Measurements from ENCODE around the gene ZC3H6. TPM values are rescaled to one million over a fixed set of nuclear protein-coding genes. Genes with fewer than 3 reads are reported as not detected.

ZC3H6 gene
- total RNA-seq, 2 experiments from 2014 or later: 18.0 to 21.4 TPM

- H3K27me3 Mint-ChIP-seq: no peaks in the 10 kb centered on the region
- Histone ChIP-seq H3K4me1 (ENCODE audit: insufficient read depth, low read length) (no peaks in the 10 kb centered on the region), H3K27me3 (ENCODE audit: control insufficient read depth in 1 of 2, insufficient read depth in 2 of 2, low read length in 2 of 2) (no peaks in the 10 kb centered on the region), H3K36me3 (ENCODE audit: insufficient read depth, low read length) (no peaks in the 10 kb centered on the region), H3K27ac (ENCODE audit: low read depth in 1 of 2, low read length in 2 of 2) (no peak overlapping the region), H3K9me3 (ENCODE audit: control insufficient read depth in 1 of 2, insufficient read depth in 1 of 2, low read length in 2 of 2) (no peaks in the 10 kb centered on the region), H3K4me3 (ENCODE audit: low read length) (no peak overlapping the region)
- TF ChIP-seq CTCF (IDR thresholded peaks at IDR 0.05): no peak
- no peaks in the 10 kb centered on the region for H3K4me1 Mint-ChIP-seq (ENCODE audit: low read depth)
- no peak for ATAC-seq (ENCODE audit: poor library complexity)
- ChIA-PET POLR2A (no interaction called here), CTCF (no interaction called here)
- H3K27ac Mint-ChIP-seq: no peak overlapping the region
- H3K4me3 Mint-ChIP-seq: no peak overlapping the region
- H3K9me3 Mint-ChIP-seq: no peaks in the 10 kb centered on the region
- DNase-seq: no peak
- H3K36me3 Mint-ChIP-seq (ENCODE audit: low read depth): no peaks in the 10 kb centered on the region
- intact Hi-C loops (cut with DNase I, micrococcal nuclease): loop anchor here in 1 of 2 experiments (10.0 kb wide), 1 partner anchor 235 kb away; no protein-coding TSS in a partner anchor
These were observed 64.6 kb downstream of the ZC3H6 start for GRCh38 chr2:112339986-112340385.

GRCh38 chr2:112340475-112341267 lies 65.3 kb downstream of the ZC3H6 start:
- intact Hi-C loops (cut with DNase I, micrococcal nuclease): no loop called here
- Histone ChIP-seq H3K27ac (ENCODE audit: low read depth in 1 of 2, low read length in 2 of 2) (no peak overlapping the region), H3K4me1 (ENCODE audit: insufficient read depth, low read length) (no peaks in the 10 kb centered on the region), H3K36me3 (ENCODE audit: insufficient read depth, low read length) (no peaks in the 10 kb centered on the region), H3K9me3 (ENCODE audit: control insufficient read depth in 1 of 2, insufficient read depth in 1 of 2, low read length in 2 of 2) (no peaks in the 10 kb centered on the region), H3K4me3 (ENCODE audit: low read length) (no peak overlapping the region), H3K27me3 (ENCODE audit: control insufficient read depth in 1 of 2, insufficient read depth in 2 of 2, low read length in 2 of 2) (no peaks in the 10 kb centered on the region)
- no peak for TF ChIP-seq CTCF (IDR thresholded peaks at IDR 0.05)
- Mint-ChIP-seq H3K9me3 (no peaks in the 10 kb centered on the region), H3K4me3 (no peak overlapping the region), H3K36me3 (ENCODE audit: low read depth) (no peaks in the 10 kb centered on the region), H3K27me3 (no peaks in the 10 kb centered on the region), H3K4me1 (ENCODE audit: low read depth) (no peaks in the 10 kb centered on the region), H3K27ac (no peak overlapping the region)
- CTCF ChIA-PET: no interaction called here
- POLR2A ChIA-PET: no interaction called here
- DNase-seq (no peak), ATAC-seq (ENCODE audit: poor library complexity) (no peak)

GRCh38 chr2:112342067-112342550 lies 66.7 kb downstream of the ZC3H6 start:
- no peaks in the 10 kb centered on the region for H3K27me3 ChIP-seq (ENCODE audit: control insufficient read depth in 1 of 2, insufficient read depth in 2 of 2, low read length in 2 of 2)
- ChIA-PET POLR2A (no interaction called here), CTCF (no interaction called here)
- Mint-ChIP-seq H3K9me3 (no peaks in the 10 kb centered on the region), H3K27ac (no peak overlapping the region), H3K36me3 (ENCODE audit: low read depth) (no peaks in the 10 kb centered on the region), H3K4me3 (no peak overlapping the region), H3K27me3 (no peaks in the 10 kb centered on the region), H3K4me1 (ENCODE audit: low read depth) (no peaks in the 10 kb centered on the region)
- no peak for DNase-seq
- intact Hi-C loops (cut with DNase I, micrococcal nuclease): no loop called here
- TF ChIP-seq CTCF (IDR thresholded peaks at IDR 0.05): no peak
- no peak for ATAC-seq (ENCODE audit: poor library complexity)
- no peaks in the 10 kb centered on the region for H3K4me1 ChIP-seq (ENCODE audit: insufficient read depth, low read length)
- H3K36me3 ChIP-seq (ENCODE audit: insufficient read depth, low read length): no peaks in the 10 kb centered on the region
- no peaks in the 10 kb centered on the region for H3K9me3 ChIP-seq (ENCODE audit: control insufficient read depth in 1 of 2, insufficient read depth in 1 of 2, low read length in 2 of 2)
- H3K27ac ChIP-seq (ENCODE audit: low read depth in 1 of 2, low read length in 2 of 2): no peak overlapping the region
- H3K4me3 ChIP-seq (ENCODE audit: low read length): no peak overlapping the region
